Nephron progenitor cell (in vitro differentiated cells): ENCODE results near the gene SNX7.

Experiments
- DNase-seq: peaks from one replicate; pipeline ENCODE4 v3.0.0; 2021
- H3K27ac Mint-ChIP-seq: 2 replicates; pipeline ENCODE4 v1.8.0; 2021; ENCODE audit warnings: mild to moderate bottlenecking, moderate library complexity, mixed read lengths
- H3K27me3 Mint-ChIP-seq: 2 replicates; pipeline ENCODE4 v1.8.0; 2021; ENCODE audit warnings: mild to moderate bottlenecking, low read depth, mixed read lengths; ENCODE audit not compliant: poor library complexity
- H3K36me3 Mint-ChIP-seq: 2 replicates; pipeline ENCODE4 v1.8.0; 2021; ENCODE audit warnings: low read depth, mixed read lengths
- H3K4me1 Mint-ChIP-seq: 2 replicates; pipeline ENCODE4 v1.8.0; 2021; ENCODE audit warnings: mixed read lengths
- H3K4me3 Mint-ChIP-seq: 2 replicates; pipeline ENCODE4 v1.8.0; 2021; ENCODE audit warnings: mild to moderate bottlenecking, moderate library complexity, mixed read lengths
- H3K9me3 Mint-ChIP-seq: 2 replicates; pipeline ENCODE4 v1.8.0; 2021; ENCODE audit warnings: mild to moderate bottlenecking, moderate library complexity, mixed read lengths
- TF ChIP-seq, protein P1 (sequence below): fragments of 200-600 bp; sonication (generic); IDR thresholded peaks from 2 replicates; pipeline ENCODE4 v1.5.0; 2021; ENCODE audit warnings: antibody characterized with exemption

The SNX7 gene

DNA sequence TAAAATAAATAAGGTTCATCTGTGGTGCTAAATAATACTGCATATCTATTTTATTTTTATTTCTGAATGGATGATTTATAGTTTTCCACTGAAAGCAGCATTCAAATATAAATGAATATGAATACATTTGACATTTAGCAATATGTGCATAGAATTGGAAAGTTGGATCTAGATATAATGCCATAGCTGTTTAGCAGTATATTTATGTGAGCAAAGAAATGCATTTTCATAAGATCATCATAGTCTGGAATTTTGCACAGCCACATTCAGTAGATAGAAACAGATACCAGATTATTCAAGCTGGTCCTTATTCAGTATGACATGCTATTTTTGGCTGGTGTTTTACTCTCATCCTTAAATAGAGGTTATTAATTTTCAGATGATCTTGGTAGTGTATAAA is 46.0 kb downstream of the SNX7 start:
- no peaks in the 10 kb centered on the region for H3K27me3 Mint-ChIP-seq
- DNase-seq = no peak
- TF ChIP-seq, protein P1, sequence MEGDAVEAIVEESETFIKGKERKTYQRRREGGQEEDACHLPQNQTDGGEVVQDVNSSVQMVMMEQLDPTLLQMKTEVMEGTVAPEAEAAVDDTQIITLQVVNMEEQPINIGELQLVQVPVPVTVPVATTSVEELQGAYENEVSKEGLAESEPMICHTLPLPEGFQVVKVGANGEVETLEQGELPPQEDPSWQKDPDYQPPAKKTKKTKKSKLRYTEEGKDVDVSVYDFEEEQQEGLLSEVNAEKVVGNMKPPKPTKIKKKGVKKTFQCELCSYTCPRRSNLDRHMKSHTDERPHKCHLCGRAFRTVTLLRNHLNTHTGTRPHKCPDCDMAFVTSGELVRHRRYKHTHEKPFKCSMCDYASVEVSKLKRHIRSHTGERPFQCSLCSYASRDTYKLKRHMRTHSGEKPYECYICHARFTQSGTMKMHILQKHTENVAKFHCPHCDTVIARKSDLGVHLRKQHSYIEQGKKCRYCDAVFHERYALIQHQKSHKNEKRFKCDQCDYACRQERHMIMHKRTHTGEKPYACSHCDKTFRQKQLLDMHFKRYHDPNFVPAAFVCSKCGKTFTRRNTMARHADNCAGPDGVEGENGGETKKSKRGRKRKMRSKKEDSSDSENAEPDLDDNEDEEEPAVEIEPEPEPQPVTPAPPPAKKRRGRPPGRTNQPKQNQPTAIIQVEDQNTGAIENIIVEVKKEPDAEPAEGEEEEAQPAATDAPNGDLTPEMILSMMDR = no peak
- H3K9me3 Mint-ChIP-seq = peaks cover 10% of the 10 kb centered on the region
- peaks cover 18% of the 10 kb centered on the region for H3K36me3 Mint-ChIP-seq
- H3K4me3 Mint-ChIP-seq = no peak overlapping the region
- no peak overlapping the region for H3K27ac Mint-ChIP-seq
- H3K4me1 Mint-ChIP-seq = no peaks in the 10 kb centered on the region

DNA sequence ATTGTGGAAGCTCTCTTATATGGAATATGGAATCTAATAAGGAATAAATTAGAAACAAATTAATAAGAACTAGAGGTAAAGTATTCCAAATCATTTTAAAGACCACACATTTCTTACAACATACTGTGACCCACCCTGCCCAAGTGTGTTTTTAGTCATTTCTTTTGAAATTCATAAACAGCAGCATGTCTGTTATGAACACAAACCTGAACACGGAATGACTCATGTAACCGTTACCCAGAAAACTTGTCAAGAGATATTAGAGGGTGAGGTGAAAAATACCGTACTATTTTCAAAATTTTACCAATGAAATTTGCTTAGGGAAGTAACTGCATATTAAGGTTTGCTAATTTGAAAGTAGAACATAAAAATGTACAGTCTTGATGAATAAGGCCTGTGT is 48.4 kb downstream of the SNX7 start:
- H3K9me3 Mint-ChIP-seq = peaks cover 10% of the 10 kb centered on the region
- H3K4me3 Mint-ChIP-seq = no peak overlapping the region
- no peaks in the 10 kb centered on the region for H3K4me1 Mint-ChIP-seq
- peaks cover 27% of the 10 kb centered on the region for H3K36me3 Mint-ChIP-seq
- no peak overlapping the region for H3K27ac Mint-ChIP-seq
- H3K27me3 Mint-ChIP-seq = no peaks in the 10 kb centered on the region
- TF ChIP-seq, protein P1 = no peak
- DNase-seq = no peak

DNA sequence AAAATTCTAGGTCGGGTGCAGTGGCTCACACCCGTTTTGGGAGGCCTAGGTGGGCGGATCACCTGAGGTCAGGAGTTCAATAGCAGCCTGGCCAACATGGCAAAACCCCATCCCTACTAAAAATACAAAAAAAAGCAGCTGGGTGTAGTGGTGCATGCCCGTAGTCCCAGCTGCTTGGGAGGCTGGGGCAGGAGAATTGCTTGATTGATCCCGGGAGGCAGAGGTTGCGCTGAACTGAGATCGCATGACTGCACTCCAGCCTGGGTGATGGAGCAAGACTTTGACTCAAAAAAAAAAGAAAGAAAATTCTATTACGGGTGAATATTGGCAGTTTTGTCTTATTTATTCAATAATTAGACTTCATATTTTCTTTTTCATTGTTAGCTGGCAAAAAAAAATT is 62.1 kb downstream of the SNX7 start:
- Mint-ChIP-seq H3K27me3 (no peaks in the 10 kb centered on the region), H3K4me3 (no peak overlapping the region), H3K9me3 (peaks cover 10% of the 10 kb centered on the region), H3K27ac (no peak overlapping the region), H3K36me3 (peaks cover 17% of the 10 kb centered on the region), H3K4me1 (no peaks in the 10 kb centered on the region)
- TF ChIP-seq, protein P1 = no peak
- DNase-seq = peak; percentile 3

DNA sequence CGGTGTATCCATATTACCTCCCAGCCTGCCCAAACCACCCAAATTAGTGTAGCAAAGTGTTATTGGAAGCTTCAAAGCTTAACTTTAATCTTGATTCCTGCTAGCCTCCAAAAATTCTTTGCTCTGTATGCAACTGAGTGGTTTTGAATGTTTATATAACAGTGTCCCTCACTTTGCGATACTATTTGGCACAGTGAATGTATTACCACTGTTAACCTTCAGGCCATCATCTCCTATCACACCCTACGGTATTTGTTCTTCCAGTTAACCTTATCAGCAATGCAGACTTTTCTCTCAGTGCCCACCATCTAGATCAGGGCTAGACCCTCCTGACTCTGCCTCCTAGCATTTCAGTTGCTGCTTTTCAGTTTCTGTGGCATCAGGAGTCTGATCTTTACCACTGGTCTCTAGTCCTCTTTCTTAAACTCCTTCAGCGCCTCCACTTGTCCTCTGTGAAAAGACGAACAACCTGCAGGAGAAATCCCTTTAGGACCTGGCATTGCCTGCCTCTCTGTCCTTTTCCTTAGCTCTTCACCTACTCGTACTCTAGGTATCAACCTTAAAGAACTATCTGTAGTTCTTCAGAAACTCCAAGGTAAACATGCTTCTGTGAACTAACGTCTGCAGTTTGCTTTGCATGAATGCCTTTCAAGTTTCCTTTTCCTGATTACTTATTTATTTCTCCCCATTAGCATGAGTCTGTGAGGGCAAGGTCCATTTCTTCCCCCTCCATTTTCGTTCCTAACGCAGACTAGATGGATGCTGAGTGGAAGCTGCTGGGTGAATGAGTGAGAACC is 71.7 kb downstream of the SNX7 start:
- Mint-ChIP-seq H3K4me1 (peaks cover 29% of the 10 kb centered on the region), H3K36me3 (peaks cover 10% of the 10 kb centered on the region), H3K9me3 (peaks cover 4% of the 10 kb centered on the region), H3K27ac (no peak overlapping the region), H3K4me3 (no peak overlapping the region), H3K27me3 (no peaks in the 10 kb centered on the region)
- TF ChIP-seq, protein P1 = no peak
- no peak for DNase-seq

DNA sequence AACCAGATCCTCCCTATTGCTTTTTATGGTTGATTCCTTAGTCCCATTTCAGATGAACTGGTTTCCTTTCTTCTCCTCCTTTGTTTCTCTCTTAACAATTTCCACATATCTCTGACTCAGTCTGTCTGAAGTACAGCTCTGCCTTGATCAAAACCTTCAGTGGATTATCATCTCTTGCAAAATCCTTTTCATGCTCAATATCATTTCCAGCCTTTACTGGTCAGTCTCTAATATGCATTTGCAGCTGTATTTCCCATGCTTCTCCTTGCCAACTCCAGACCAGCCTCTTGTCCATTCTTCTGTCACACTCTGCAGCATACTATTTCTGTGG is 72.2 kb downstream of the SNX7 start:
- Mint-ChIP-seq H3K27ac (no peak overlapping the region), H3K4me3 (no peak overlapping the region), H3K9me3 (no peaks in the 10 kb centered on the region), H3K4me1 (peaks cover 29% of the 10 kb centered on the region), H3K36me3 (peaks cover 5% of the 10 kb centered on the region), H3K27me3 (no peaks in the 10 kb centered on the region)
- DNase-seq = no peak
- TF ChIP-seq, protein P1 = no peak

DNA sequence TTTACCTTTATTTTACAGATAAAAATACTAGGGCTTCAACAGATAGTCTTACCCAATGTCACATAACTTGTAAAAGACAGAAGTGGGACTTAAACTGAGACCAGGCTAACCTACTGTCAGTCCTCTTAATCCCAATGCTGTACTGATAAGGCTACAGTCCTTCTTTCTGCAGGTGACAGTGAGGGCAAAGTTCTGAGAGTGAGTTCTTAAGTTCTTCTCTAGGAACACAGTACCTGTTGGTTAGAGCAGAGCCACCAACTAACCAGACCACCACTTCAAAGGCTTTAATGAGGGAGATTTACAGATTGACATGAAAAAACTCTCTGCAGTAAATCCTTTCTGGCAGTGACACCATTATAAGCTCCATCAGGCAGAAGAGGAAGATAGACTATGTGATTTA is 74.2 kb downstream of the SNX7 start:
- Mint-ChIP-seq H3K27ac (no peak overlapping the region), H3K4me3 (no peak overlapping the region), H3K36me3 (no peaks in the 10 kb centered on the region), H3K27me3 (no peaks in the 10 kb centered on the region), H3K4me1 (peaks cover 29% of the 10 kb centered on the region), H3K9me3 (no peaks in the 10 kb centered on the region)
- no peak for DNase-seq
- TF ChIP-seq, protein P1 = no peak
